Right ventricle myocardium superior (tissue), 1 donor: Measurements from ENCODE around the gene PRKN. TPM values are rescaled to one million over a fixed set of nuclear protein-coding genes. Genes with fewer than 3 reads are reported as not detected.
A peak's percentile ranks its signal among the peaks of the same experiment; 100 is the strongest.

ENCODE experiments used
- ATAC-seq: fragments of 200-7000 bp; cut with Tn5 transposase; one replicate; pipeline ENCODE4 v1.9.1; 2020; ENCODE audit warnings: mild to moderate bottlenecking; ENCODE audit not compliant: poor library complexity
- DNase-seq: peaks from one replicate; pipeline ENCODE4 v3.0.0-alpha.2; 2020
- intact Hi-C: fragments of 100-400 bp; cut with DNase I; formaldehyde crosslinking; loops from one replicate; pipeline ENCODE4 v1.11.2; 2022
- total RNA-seq: library from RNA; stranded (reverse); fragmentation: NEBNext Ultra II Directional; extraction: Animal tissue kit (Norgen Biotek cat#: 25700); gene quantifications from one replicate; pipeline ENCODE4 v1.2.1, GENCODE V29; 2021
- donor health status: DM: no; HTN: yes; CAD: no; lungs with severe emphysema.

Gene PRKN
- total RNA-seq, 1 donor from 2014 or later = 20.6 TPM

DNA sequence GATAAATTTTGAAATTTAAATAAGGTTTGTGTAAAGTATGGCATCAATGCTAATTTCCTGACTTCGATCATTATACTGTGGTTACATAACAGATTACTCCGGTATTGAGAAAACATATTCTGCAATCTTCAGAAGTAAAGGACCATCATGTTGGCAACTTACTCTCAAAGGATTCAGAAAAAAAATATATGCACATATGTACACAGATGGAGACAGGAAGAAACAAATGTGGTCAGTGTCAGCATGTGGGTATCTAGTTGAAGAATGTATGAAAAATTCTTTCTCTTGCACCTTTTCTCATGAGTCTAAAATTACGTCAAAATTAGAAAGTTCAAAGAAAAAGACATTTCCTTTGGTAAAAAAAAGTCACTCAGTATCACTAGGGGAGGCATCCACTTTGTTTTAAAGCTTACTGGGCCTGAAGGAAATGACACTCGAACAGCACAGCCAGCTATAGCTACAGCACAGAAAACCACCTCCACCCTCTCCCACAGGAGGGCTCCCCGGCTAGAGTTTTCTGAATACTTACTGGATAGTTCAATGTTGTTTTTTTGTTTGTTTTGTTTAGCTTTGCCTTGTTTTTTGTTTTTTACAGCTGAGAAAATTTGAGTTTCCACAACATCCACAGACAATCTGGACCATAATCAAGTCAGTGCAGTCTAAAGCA, 1136.5 kb downstream of the PRKN start:
- intact Hi-C loops = no loop called here
- DNase-seq = no peak
- ATAC-seq = no peak

DNA sequence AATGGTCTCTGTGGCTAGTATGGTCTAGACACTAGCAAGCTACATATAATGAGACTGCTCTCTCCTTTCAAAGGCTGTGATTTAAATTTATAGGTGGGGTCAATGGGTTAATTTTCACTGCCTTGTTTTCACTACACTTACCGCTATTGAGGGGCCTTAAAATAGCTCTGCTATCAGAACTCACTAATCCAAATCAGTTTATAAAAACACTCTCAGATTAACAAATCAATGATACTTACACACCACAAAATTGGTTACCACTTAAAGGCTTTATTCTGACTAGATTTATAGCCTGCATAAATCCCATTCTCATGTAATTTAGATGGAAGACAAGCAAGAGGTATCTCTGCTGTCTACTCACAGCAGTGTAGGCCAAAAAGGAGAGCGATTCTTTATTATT, 1140.7 kb downstream of the PRKN start:
- no peak for ATAC-seq
- intact Hi-C loops = no loop called here
- no peak for DNase-seq

DNA sequence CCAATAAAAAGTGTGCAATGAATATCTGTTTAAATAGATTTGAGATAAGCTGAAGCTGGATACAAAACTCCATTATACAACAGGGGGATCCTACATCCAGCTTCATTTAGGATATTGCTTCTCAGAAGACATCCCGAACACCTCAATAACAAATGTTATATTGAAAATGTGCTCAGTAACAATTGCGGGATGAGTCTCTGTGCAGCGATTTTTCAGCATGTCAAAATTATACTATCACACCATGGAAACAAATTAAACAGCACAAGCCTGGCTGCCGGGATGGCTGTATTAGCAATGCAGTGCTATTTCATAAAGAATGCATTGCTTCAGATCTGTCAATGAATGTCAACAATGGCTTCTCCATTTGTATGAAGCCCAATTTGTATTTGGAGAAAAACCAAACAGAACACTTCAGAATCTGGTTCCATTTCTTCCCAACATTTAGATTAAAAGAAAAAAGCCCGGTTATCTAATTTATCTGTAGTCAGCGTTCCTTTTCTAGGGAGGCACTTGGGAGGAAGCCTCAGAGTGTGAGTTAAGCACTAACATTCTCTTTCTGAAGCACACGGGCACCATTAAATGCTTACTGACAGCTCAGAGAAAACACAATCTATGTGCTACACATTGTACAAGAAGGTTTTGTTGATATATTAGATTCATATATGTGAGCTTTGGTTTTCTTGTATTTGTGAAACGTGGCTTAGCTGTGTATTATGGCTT, 1142.8 kb downstream of the PRKN start:
- no peak for ATAC-seq
- intact Hi-C loops = no loop called here
- DNase-seq = no peak

DNA sequence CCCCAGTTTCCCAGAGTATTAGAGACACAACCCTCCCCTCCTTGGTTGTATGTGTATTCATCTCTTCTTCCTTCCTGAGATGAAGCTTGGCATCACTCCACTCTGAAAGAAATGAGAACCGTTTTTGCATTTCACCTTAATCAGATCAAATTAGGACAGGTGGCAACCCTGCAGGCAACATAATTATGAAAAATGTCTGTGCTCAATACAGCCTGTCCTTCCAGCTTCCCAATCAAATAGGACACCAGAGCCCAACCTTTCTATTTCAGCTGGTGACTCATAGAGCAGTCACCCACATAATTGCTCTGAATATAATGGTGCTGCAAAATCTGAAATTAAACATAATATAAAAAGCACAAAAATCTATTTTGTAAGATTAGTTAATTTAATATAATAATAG, 1143.5 kb downstream of the PRKN start:
- intact Hi-C loops = no loop called here
- no peak for ATAC-seq
- DNase-seq = no peak

DNA sequence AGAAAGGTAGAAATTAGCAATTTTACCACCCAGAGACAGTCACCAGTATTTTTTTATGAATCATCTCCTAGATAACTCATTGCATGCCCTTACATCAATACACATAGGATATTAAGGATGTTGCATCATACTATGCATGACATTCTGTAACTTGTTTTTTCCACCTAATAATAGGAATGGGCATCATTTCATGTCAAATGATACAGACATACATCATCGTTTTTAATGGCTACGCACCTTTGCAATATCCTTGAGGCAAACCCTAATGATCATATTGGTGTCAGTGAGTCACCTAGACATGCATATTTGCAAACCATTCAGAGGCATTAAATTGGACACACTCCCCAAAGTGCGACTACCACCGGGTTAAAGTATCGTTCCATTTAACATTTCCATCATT, 1144.0 kb downstream of the PRKN start:
- ATAC-seq (no peak), DNase-seq (no peak)
- intact Hi-C loops = no loop called here

DNA sequence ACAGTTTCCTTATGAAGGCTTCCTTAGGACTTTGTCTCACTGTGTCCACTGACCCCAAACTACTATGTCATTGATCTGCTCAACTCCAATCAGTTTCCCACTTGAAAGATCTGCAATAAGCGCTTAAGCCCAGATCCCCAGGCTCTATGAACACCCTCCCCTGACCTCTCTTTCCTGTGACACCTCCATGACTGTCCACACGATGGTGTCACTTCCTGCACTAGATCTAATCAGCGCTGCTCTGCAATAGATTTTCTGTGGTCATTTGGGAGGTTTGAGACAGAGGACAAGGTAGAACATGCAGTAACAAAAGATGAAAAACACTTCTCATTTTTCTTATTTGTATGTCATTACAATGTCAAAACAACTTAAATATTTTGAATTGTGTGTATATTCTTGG, 1149.1 kb downstream of the PRKN start:
- intact Hi-C loops = no loop called here
- DNase-seq = no peak
- no peak for ATAC-seq

DNA sequence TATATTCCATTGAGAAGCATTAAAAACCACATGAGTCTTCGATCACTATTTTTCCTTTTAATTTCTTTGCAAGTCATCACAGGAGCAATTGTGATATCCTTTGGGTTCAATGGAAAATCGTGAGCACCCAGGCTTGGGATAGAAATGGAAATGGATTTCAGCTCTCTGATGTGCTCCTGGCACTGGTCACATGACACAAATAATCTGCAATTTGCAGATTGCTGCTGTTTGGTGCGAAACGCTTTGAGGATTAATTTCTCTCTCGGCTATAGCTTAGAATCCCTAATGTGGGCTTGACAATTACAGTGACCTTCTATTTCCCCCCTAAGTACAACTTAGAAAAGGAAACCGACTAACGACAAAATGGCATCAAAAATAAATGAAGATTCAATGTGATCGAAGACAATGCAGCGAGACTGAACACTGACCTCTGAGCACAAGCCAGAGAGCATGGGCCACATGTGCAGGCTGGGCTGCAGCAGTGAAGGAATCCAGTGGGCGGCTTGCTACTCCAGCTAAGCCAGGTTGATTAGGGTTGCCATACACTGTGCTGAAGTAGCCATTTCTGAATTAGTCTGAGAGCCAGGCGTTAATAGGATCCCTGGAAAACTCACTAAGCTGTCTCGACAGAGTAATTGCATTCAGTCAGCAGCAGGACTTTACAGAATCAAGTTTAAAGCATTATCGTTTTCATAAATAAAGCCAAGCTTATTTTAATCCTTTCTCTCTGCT, 1151.9 kb downstream of the PRKN start:
- ATAC-seq = no peak
- intact Hi-C loops = no loop called here

DNA sequence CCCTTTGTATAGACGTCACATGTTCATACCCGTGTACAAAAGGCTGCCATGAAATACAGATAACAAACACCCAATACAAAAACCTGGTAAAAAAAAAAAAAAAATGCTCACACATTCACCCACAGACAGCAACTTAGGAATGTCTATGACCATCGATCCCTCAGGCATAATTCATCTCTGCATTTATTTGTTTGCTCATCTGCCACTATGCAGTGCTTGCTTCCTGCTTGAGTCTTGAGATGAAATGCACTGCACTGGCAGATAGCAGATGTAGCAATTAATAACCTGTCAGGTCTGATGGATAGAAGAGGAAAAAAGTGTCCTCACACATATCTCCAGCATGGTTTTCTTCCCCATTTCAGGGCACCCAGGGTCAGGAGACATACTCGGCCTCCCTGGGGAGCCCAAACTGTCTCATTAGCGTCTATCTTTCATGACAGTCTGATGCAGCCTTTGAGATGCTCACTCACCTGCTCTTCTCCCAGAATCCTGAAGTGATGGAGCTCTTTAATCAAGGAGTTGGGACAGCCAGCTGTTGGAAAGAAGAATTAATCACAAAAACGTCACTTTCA, 1158.6 kb downstream of the PRKN start:
- no peak for ATAC-seq
- intact Hi-C loops = no loop called here
- DNase-seq = no peak

More for the DNA sequence above, 1151.9 kb downstream of the PRKN start:
- DNase-seq = no peak

DNA sequence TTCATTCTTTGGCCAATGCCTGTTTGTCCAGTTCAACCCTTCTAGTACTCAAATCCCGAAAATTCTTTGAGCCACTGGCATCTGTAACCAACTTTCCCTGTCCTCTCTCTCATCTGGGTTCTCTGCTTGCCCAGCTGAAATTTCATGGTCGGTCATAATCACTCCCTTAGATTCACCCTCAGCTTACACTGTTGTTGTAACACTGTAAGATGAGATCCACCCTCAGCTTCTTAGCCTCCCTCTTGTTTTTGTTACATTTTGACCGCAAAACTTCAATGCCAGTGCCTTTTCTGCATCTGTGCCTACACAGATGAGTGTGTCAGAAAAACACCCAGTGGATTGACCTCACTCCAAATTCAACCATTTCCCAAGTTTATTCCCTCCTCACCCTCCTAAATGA, 1162.6 kb downstream of the PRKN start:
- DNase-seq = no peak
- intact Hi-C loops = no loop called here
- ATAC-seq = no peak

DNA sequence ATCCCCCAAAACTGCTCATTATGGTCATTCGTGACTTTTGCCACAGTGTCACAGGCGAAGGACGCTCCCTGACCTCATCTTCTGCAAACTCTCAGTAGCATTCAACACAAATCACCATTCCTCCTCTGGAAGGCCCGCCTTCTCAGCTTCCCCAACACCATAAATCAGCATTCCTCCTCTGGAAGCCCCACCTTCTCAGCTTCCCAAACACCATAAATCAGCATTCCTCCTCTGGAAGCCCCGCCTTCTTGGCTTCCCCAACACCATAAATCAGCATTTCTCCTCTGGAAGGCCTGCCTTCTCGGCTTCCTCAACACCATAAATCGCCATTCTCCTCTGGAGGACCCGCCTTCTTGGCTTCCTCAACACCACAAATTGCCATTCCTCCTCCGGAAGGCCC, 1165.7 kb downstream of the PRKN start:
- intact Hi-C loops = no loop called here
- DNase-seq (no peak), ATAC-seq (no peak)

DNA sequence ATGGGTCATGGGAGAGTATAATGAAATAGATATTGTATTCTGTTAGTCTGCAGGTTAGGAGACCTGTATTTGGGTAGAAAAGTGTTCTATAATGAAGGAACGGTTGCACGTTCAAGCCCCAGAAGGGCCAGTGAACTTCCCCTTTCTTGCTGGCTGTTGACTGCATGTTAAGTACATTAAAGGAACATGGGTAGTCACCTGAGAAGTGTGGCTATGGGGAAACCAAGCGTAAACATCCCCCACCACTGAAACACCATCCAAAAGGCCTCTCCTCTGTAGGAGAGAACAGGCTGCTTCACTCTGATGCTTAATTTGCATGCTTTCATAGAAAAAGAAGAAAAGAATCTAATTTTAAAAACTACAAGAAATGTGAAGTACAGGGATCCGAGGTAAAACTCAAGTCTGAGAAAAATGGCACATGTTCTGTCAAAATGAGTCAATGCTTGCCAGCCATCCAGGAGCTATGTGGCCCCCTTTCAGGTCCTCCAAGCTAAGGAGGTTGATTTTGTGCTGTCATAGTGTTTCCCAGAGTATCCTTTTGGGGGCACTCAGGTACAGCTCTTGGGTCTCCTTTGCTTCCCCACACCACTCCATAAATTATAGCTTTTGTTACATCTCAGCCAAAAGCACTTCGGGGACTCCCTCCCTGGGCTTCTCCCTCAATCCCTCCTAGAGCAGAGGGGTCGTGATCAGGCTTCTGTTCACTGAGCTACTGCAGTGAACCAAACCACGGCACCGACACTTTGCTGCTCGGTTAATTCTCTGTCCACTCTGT, 1170.0 kb downstream of the PRKN start:
- intact Hi-C loops = no loop called here
- ATAC-seq = no peak
- DNase-seq = no peak

DNA sequence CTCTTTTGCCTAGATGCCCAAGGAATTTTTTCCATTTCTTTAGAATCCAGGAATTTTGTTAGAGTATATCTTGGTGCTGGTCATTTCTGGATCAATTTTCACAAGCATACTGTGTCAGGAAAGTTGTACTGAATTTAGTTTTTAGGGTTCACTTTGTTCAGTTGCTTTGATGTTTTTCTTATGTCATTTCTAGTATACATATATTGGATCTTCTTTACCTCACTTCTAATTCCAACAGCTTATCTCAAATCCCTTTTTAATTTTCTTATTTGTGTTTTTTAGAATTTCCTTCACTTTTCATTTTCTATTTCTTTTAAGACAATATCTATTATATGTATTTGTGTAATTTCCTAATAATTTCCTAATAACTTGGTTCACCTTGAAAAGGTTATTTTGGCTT, 1172.7 kb downstream of the PRKN start:
- no peak for DNase-seq
- ATAC-seq = no peak
- intact Hi-C loops = no loop called here

DNA sequence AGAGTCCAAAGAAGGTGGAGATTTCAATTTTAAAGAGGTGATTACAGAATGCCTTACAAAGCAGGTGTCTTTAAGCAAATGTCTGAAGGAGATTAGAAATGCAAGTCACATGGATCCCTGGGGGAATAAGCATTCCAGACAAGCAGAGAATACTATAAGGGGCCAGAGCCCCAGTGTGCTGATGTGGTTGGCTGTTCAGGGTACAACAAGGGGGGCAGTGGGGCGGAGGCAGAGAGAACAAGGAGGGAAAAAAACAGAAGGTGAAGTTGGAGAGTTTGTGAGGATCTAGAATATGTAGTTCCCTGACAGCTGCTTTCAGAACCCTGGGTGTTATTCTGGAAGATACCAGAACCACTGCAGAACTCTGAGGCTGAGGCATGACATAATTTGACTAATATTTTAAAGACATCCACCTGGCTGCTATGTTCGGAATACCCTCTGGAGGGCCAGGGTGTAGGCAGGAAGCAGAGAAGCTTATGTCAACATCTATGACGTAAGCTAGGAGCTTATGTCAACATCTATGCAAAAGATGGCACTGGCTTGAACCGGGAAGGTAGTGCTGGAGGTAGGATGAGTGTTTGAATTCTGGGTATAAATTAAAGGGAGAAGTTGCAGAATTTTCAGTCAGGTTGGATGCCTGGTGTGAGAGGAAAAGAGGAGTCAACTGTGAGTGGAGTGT, 1177.5 kb downstream of the PRKN start:
- DNase-seq = no peak
- intact Hi-C loops = no loop called here
- ATAC-seq = no peak

DNA sequence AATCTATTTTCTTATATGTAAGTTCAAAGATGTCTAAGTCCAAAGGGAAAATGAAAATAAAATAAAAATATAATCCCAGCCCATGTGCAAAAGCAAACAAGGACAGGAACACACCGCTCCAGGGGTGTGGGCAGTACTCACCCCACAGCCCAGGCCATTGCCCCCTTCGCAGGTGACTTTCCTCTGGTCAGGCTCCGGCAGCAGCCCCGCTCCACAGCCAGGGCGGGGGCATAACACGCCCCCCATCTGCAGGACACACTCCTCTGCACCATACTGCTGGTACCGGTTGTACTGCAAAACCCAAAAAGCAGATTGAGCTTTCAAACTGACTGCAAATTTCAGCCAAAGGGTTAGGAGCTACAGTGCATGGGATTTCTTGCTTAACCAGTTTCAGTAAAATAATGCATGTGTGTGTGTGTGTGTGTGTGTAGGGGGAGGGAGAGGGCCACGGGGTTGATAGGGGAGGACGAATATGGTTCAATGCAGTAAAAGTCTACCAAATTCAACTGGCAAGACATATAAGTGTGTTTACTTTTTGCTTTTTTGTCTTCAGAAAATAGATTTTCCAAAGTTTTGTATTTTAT, 1178.8 kb downstream of the PRKN start:
- no peak for ATAC-seq

DNA sequence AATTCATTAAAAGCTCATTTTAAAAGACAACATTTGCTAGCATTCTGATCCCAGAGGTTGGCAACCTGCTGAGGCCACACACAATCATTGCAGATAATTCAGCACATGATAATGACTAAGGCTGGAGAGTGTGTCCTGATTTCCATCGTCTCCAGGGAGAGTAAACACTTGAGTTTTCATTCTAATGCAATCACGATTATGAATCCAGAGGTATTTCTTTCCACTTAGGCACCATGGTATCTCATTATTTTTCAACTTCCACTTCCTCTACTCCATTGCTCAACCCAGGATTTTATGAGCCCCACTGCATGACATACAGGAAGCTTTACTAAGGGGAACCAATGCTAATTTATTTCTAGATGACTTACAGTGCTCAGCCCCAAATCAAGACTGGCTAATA, 1179.9 kb downstream of the PRKN start:
- DNase-seq = no peak
- intact Hi-C loops = no loop called here
- peak; percentile 29 for ATAC-seq

More for the DNA sequence above, 1178.8 kb downstream of the PRKN start:
- no peak for DNase-seq
- intact Hi-C loops = no loop called here

DNA sequence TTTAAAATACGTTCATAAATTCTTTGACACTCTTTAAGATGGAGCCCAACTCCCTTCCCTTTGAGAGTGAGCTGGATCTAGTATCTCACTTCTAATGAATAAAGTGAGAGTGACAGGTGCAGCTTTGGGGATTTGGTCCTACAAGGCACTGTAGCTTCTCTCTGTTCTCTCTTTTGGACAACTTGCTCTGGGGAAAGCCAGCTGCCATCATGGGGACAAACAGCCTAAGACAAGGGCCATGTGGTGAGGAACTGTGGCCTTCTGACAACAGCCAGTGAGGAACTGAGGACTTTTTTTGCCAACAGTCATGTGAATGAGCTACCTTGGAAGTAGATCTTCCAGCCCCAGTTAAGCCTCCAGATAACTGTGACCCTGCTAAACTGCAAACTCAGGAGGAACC, 1180.9 kb downstream of the PRKN start:
- DNase-seq = no peak
- intact Hi-C loops = no loop called here
- no peak for ATAC-seq

DNA sequence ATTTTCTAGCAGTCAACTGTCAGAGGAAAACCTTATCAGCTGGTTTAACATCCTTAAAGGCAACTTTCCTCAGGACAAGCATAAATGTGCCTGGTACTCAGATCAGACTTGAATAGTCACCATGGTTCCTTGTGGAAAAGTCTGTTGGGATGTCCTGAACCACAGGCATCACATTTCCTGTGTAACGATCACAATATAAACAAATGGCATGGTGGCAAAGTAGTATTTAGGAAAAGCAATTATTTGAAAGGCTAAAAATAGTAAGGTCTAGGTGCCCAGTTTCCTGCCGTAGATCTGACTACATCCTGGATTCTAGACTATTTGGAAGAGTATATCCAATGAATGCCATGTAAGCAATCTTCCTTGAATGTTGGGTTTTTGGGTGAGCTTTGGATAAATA, 1181.8 kb downstream of the PRKN start:
- intact Hi-C loops = no loop called here
- DNase-seq (no peak), ATAC-seq (no peak)

DNA sequence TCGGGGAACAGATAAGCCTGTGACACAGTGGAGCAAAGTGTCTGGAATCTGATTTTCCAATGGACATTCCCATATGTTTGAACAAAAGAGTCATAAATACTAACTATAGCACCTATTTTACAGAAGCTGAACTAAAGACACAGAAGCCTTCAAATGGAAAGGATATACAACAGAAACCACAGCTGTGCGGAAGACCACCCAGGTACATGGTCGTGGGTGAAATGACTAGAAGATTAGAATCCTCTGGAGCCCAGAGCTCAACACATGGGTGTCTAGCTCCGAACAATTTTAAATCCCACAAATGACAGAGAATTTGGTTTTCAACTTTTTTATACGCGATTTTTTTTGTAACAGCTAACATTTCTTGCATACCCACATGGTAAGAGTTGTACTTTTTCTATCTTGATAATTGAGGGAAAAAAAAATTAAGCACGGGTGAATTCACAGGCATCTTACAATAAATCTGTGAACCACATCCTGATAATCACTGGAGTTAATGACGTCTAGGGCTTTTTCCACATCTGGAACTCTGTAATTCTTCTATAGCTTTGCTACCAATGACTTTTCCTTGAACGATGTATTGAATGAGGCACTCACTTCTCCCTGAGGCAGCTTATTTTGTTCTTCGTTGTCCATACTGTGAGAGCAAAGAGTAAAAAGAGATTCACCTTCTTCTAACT, 1182.6 kb downstream of the PRKN start:
- intact Hi-C loops = no loop called here

More for the DNA sequence above, 1182.6 kb downstream of the PRKN start:
- ATAC-seq (no peak), DNase-seq (no peak)
